ENCODE measurements around the gene IRF2BP2.

The IRF2BP2 gene

GRCh38 chr1:234619794-234620247 lies 9.8 kb upstream of the IRF2BP2 start:
- TF ChIP-seq CTCF (IDR thresholded peaks at IDR 0.05; ENCODE audit: control insufficient read depth, insufficient read depth, low read depth, low read length, missing control alignments), result no peak
- H3K4me3 ChIP-seq (ENCODE audit: control insufficient read depth, low read depth, low read length), result no peak overlapping the region
- DNase-seq (ENCODE audit: low read depth), result no peak

GRCh38 chr1:234619071-234619480 lies 9.1 kb upstream of the IRF2BP2 start:
- no peak for TF ChIP-seq CTCF (IDR thresholded peaks at IDR 0.05; ENCODE audit: control insufficient read depth, insufficient read depth, low read depth, low read length, missing control alignments)
- H3K4me3 ChIP-seq (ENCODE audit: control insufficient read depth, low read depth, low read length), result no peak overlapping the region
- no peak for DNase-seq (ENCODE audit: low read depth)

GRCh38 chr1:234618737-234619049 lies 8.7 kb upstream of the IRF2BP2 start:
- no peak for DNase-seq (ENCODE audit: low read depth)
- no peak overlapping the region for H3K4me3 ChIP-seq (ENCODE audit: control insufficient read depth, low read depth, low read length)
- TF ChIP-seq CTCF (IDR thresholded peaks at IDR 0.05; ENCODE audit: control insufficient read depth, insufficient read depth, low read depth, low read length, missing control alignments), result no peak

DNA sequence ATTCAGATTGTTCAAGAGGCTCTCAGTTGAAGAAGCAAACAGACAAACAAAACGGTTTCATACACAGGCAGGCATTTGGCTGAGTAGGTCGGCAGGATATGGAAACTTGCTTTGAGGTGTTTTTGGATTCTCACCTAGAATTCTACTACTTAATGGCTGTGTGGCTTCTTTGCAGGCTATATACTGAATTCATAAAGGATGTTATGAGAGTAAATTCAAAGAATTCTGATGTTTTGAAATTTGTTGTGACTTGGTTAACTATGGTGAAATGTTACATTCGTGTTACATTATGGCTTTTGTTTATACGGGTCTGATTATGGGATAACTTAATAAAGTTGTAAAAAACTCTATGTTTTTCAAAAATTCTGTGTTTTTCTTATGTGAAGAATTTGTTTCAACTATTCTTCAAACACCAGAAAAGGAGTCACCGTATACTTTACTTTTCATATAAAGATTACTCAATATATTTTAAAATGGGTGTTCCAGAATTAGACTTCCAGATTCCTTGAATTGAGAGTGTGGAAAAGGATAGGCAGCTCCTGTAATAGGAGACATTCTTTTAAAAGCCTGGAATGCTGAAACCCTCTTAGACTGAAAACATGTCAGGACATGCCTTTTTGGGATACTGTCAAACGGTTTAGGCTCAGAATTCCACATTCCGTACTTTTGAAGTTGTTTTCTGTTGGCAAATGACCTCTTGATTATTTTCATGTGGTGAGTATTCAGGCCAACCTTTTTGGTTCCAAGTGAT lies 8.2 kb upstream of the IRF2BP2 start:
- no peak overlapping the region for H3K4me3 ChIP-seq (ENCODE audit: control insufficient read depth, low read depth, low read length)
- DNase-seq (ENCODE audit: low read depth), result peak; percentile 88
- TF ChIP-seq CTCF (IDR thresholded peaks at IDR 0.05; ENCODE audit: control insufficient read depth, insufficient read depth, low read depth, low read length, missing control alignments), result no peak

GRCh38 chr1:234617131-234617985 lies 7.4 kb upstream of the IRF2BP2 start:
- peak; percentile 85 for DNase-seq (ENCODE audit: low read depth)
- TF ChIP-seq CTCF (IDR thresholded peaks at IDR 0.05; ENCODE audit: control insufficient read depth, insufficient read depth, low read depth, low read length, missing control alignments), result peak; percentile 24

DNA sequence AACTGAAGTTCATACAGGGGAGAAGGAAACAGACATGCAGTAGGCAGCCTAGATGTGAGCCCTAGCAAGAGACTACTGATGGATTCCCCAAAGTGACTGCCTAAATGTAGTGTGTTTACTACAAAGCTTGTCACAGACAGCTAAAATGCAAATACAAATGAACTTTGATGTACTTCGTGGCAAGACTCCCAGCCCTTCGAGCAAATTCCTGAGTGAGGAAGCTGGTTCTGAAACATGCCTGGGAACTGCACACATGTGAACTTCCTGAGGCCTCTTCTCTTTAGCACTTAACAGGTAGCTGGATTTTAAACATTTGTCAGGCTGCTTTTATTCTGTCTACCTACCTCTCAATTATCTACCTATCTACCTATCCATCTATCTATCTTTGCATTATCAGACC lies 6.7 kb upstream of the IRF2BP2 start:
- DNase-seq (ENCODE audit: low read depth), result no peak
- H3K4me3 ChIP-seq (ENCODE audit: control insufficient read depth, low read depth, low read length), result no peak overlapping the region
- TF ChIP-seq CTCF (IDR thresholded peaks at IDR 0.05; ENCODE audit: control insufficient read depth, insufficient read depth, low read depth, low read length, missing control alignments), result no peak

More at GRCh38 chr1:234617131-234617985, 7.4 kb upstream of the IRF2BP2 start:
- H3K4me3 ChIP-seq (ENCODE audit: control insufficient read depth, low read depth, low read length), result no peak overlapping the region
